AG04449 (cell line): ENCODE measurements around the gene PALLD.

Experiments used
- CTCF ChIA-PET: fragments of 350-600 bp; formaldehyde crosslinking; extraction: SDS; loops from one replicate; lab custom pipeline; 2021; ENCODE audit warnings: antibody characterized with exemption; lab: Yijun Ruan, JAX
- POLR2A ChIA-PET: fragments of 400-600, 350-600 bp; formaldehyde crosslinking; extraction: SDS; loops from one replicate; lab custom pipeline; 2020; ENCODE audit warnings: antibody characterized with exemption, inconsistent platforms; lab: Yijun Ruan, JAX
- DNase-seq: peaks from one replicate; pipeline ENCODE4 v3.0.0-alpha.2; 2010; ENCODE audit warnings: low read depth, low spot score
- H3K4me3 ChIP-seq: 2 replicates; pipeline ENCODE4 v1.5.1; 2011; ENCODE audit warnings: low read depth, mild to moderate bottlenecking, control low read depth, low read length
- TF ChIP-seq, protein P1 (sequence below): IDR thresholded peaks from one replicate; pipeline ENCODE4 v1.5.1; 2011; ENCODE audit warnings: mild to moderate bottlenecking, moderate library complexity, low read length, control low read depth, inconsistent platforms; ENCODE audit not compliant: insufficient read depth; ENCODE audit errors: missing control alignments

The PALLD gene

DNA sequence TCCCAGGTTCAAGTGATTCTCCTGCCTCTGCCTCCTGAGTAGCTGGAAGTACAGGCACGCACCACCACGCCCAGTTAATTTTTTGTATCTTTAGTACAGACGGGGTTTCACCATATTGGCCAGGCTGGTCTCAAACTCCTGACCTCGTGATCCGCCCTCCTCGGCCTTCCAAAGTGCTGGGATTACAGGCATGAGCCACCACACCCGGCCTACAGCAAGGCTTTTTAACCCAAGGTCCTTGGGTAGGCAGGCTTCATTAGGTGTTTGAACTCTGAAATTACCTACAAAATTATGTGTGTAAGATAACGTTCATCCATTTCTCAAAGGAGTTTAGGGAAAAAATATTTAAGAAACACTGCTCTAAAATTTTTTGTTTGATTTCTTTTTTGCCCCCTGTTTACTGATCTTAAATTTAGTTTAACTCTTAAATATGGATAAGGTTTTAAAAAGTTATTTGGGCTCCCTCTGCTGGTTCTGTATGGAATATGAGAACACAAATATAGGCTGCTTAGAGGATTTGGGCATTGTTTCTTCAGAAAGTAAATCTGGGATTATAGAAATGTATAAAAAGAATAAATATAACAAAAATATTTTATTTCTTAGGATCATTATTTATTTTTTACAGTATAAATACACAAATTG lies 420.4 kb downstream of the PALLD start:
- no peak for DNase-seq
- POLR2A ChIA-PET = no interaction called here
- H3K4me3 ChIP-seq = no peak overlapping the region
- TF ChIP-seq, protein P1, sequence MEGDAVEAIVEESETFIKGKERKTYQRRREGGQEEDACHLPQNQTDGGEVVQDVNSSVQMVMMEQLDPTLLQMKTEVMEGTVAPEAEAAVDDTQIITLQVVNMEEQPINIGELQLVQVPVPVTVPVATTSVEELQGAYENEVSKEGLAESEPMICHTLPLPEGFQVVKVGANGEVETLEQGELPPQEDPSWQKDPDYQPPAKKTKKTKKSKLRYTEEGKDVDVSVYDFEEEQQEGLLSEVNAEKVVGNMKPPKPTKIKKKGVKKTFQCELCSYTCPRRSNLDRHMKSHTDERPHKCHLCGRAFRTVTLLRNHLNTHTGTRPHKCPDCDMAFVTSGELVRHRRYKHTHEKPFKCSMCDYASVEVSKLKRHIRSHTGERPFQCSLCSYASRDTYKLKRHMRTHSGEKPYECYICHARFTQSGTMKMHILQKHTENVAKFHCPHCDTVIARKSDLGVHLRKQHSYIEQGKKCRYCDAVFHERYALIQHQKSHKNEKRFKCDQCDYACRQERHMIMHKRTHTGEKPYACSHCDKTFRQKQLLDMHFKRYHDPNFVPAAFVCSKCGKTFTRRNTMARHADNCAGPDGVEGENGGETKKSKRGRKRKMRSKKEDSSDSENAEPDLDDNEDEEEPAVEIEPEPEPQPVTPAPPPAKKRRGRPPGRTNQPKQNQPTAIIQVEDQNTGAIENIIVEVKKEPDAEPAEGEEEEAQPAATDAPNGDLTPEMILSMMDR = peak; percentile 11
- CTCF ChIA-PET = interaction anchor here (0.7 to 7.9 kb wide), 8 partner anchors 8 to 576 kb away, joined by 3 to 120 read pairs (median 4); no protein-coding TSS in a partner anchor

DNA sequence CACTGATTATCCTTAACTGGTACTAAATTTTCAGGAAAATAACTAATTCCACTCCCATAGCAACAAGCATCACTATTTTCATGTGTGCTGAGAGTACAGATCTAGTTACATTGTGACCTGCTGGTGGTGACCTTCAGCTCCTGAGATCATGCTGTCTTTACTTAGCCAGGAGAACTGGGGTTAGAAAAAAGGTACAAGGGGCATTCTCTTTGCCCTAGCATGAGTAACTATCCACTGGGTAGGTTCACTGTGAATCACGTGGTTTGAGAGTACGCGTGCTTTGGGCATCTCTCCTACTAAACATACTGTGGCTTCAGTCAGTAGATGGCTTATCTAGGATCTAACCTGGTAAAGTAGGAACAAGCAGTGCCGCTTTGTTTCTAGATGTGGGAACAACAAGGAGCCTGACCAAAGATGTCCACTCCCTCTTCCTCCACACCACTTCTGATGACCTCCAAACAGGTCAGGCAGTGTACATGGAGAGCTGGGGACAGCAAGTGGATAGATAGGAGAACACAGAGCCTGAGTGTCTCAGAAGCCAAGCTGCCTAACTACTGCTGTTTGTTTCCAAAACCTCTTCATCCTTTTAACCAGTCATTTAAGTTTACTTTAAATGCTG lies 423.0 kb downstream of the PALLD start:
- ChIA-PET POLR2A (no interaction called here), CTCF (interaction anchor here (0.6 to 7.9 kb wide), 14 partner anchors 8 to 736 kb away, joined by 3 to 120 read pairs (median 20); no protein-coding TSS in a partner anchor)
- no peak for DNase-seq
- TF ChIP-seq, protein P1 = no peak
- no peak overlapping the region for H3K4me3 ChIP-seq

DNA sequence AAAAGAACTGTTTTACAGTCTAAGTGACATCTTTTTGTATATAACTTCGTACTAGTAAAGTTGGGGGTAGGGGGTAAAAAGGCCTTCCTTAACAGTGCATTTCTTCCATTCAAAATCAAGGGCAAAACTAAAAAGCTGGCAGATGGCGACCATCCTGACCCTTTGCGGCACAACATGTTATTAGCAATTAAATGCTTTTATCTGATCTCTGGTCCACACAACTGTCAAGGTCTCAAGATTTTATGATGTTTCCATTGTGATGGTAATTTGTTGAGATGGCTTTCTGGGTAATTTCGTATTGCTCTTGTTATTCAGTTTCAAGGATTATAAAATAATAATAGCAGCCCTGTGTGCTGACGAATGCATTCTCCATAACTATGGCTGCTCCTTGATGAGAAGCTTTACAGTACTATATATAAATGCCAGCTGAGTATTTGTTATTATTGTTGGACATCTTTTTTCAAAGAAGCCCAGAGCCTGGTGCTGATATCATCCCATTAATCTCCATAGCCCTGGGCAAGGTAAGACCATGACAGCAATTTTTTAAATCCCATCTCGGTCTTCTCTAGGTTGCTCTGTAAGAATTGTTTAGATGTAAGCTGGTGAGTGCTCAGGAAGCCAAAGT lies 423.7 kb downstream of the PALLD start:
- ChIA-PET CTCF (interaction anchor here (0.7 to 7.9 kb wide), 27 partner anchors 9 to 742 kb away, joined by 3 to 120 read pairs (median 4); no protein-coding TSS in a partner anchor), POLR2A (no interaction called here)
- H3K4me3 ChIP-seq = no peak overlapping the region
- TF ChIP-seq, protein P1 = no peak
- DNase-seq = no peak

DNA sequence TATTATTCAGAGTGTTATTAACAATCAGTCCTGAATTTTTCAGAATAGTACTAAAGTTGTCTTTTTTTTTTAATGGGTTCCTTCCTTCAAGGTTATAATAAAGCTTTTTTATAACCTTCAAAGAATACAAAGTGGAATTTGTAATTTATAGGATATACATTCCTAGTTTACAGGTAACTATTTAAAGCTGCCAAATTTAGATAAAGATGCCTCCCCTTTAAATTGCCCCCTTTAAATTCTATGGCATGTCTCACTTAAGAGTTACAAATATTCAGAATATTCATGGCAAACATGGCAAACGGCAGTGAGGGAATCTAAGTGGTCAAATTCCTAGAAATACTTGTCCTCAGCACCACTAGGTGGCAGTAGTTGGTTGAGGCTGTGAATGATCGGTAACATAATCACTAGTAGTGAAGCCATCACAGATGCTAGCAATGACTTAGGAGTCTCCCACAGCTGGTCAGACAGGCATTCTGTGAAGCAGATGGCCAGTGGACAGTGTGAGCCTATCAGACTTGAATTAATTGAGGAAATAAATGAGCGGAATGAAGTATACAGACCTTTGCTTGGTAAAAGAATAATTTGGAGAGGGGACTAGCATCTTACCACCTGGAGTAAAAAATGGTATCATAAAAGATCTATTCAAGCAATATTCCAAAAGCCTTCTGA lies 426.8 kb downstream of the PALLD start:
- peak; percentile 42 for DNase-seq
- TF ChIP-seq, protein P1 = peak; percentile 78
- H3K4me3 ChIP-seq = no peak overlapping the region
- ChIA-PET POLR2A (no interaction called here), CTCF (interaction anchor here (0.6 to 7.9 kb wide), 63 partner anchors 11 to 1142 kb away, joined by 3 to 120 read pairs (median 4); partner anchors contain the start of gene CBR4)

DNA sequence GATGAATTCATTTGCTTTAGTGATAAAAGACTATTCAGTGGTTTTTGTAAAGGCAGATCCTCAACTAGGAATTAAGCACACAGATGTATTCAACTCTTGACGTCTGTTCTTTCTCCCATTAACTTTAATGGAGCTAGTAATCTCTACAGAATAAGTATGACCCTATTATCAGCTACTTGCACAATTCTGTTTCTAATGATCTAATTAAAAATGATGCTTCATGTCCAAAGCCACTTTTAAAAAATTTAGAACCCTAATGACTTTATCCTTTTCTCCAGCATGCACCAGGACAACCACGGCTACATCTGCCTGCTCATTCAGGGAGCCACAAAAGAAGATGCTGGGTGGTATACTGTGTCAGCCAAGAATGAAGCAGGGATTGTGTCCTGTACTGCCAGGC lies 427.8 kb downstream of the PALLD start:
- ChIA-PET POLR2A (interaction anchor here (0.6 kb wide), 1 partner anchor 82 kb away, joined by 3 read pairs; no protein-coding TSS in a partner anchor), CTCF (interaction anchor here (1.0 to 7.9 kb wide), 26 partner anchors 10 to 745 kb away, joined by 3 to 120 read pairs (median 10); partner anchors contain the start of gene CBR4)
- TF ChIP-seq, protein P1 = no peak
- no peak overlapping the region for H3K4me3 ChIP-seq
- DNase-seq = no peak
